Activated CD4-positive, alpha-beta T cell treated with anti-CD3 and anti-CD28 coated beads for 36 hours (primary cell): ENCODE data around the gene FCER2. TPM values are rescaled to one million over a fixed set of nuclear protein-coding genes. Genes with fewer than 3 reads are reported as not detected.
A peak's percentile ranks its signal among the peaks of the same experiment; 100 is the strongest.

Source experiments
- ATAC-seq: fragments of 200-7000 bp; cut with Tn5 transposase; one replicate; pipeline ENCODE4 v1.10.0; 2021; ENCODE audit warnings: mild to moderate bottlenecking, moderate library complexity
- CTCF ChIA-PET: fragments of 350-600 bp; sonication (Branson Sonifier 250); formaldehyde crosslinking; loops from one replicate; lab custom pipeline; 2021; ENCODE audit warnings: antibody characterized with exemption; lab: Charles Lee
- POLR2A ChIA-PET: fragments of 350-600 bp; sonication (Branson Sonifier 250); formaldehyde crosslinking; loops from one replicate; lab custom pipeline; 2021; ENCODE audit warnings: antibody characterized with exemption, inconsistent platforms; lab: Charles Lee
- DNase-seq: peaks from one replicate; pipeline ENCODE4 v3.0.0-alpha.2; 2020
- H3K27ac Mint-ChIP-seq: one replicate; pipeline ENCODE4 v1.8.0; 2021; ENCODE audit warnings: mixed read lengths
- H3K27me3 Mint-ChIP-seq: one replicate; pipeline ENCODE4 v1.8.0; 2021; ENCODE audit warnings: mixed read lengths
- H3K36me3 Mint-ChIP-seq: one replicate; pipeline ENCODE4 v1.8.0; 2021; ENCODE audit warnings: low read depth, mixed read lengths
- H3K4me1 Mint-ChIP-seq: one replicate; pipeline ENCODE4 v1.8.0; 2021; ENCODE audit warnings: mixed read lengths
- H3K4me3 Mint-ChIP-seq: one replicate; pipeline ENCODE4 v1.8.0; 2021; ENCODE audit warnings: mild to moderate bottlenecking, moderate library complexity, mixed read lengths
- H3K9me3 Mint-ChIP-seq: one replicate; pipeline ENCODE4 v1.8.0; 2021; ENCODE audit warnings: low read depth, mixed read lengths
- intact Hi-C, 2 experiments: fragments of 100-400 bp; cut with DNase I in 1 of 2; cut with micrococcal nuclease in 1 of 2; formaldehyde crosslinking; loops; one replicate each; pipeline versions ENCODE4 v1.14.2 to v1.15.1; 2022 to 2024; cut with DNase I, micrococcal nuclease
- total RNA-seq, 2 experiments: library from RNA; stranded (reverse); gene quantifications; one replicate each; pipeline ENCODE4 v1.2.3, GENCODE V29; 2021

FCER2 gene
- total RNA-seq, 2 experiments from 2014 or later, result 2.6 to 3.5 TPM

DNA sequence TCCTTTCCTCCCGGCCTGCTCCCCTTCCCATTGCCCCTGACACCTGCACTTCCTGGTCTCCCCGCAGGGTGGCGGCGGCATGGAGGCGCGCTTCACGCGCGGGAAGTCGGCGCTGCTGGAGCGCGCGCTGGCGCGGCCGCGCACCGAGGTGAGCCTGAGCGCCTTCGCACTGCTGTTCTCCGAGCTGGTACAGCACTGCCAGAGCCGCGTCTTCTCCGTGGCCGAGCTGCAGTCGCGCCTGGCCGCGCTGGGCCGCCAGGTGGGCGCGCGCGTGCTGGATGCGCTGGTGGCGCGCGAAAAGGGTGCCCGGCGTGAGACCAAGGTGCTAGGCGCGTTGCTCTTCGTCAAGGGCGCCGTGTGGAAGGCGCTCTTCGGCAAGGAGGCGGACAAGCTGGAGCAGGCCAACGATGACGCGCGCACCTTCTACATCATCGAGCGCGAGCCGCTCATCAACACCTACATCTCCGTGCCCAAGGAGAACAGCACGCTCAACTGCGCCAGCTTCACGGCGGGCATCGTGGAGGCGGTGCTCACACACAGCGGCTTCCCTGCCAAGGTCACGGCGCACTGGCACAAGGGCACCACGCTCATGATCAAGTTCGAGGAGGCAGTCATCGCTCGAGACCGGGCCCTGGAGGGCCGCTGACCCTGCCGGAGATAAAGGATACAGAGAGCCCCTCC is 19.6 kb downstream of the FCER2 start:
- H3K4me1 Mint-ChIP-seq, result peaks cover 36% of the 10 kb centered on the region
- ChIA-PET POLR2A (no interaction called here), CTCF (interaction anchor here (0.9 to 1.8 kb wide), 2 partner anchors 25 to 34 kb away, joined by 3 to 8 read pairs; no protein-coding TSS in a partner anchor)
- DNase-seq (no peak), ATAC-seq (no peak)
- intact Hi-C loops, result no loop called here
- H3K9me3 Mint-ChIP-seq, result no peaks in the 10 kb centered on the region
- H3K36me3 Mint-ChIP-seq, result peaks cover 15% of the 10 kb centered on the region
- H3K27ac Mint-ChIP-seq, result no peak overlapping the region
- peaks cover 10% of the 10 kb centered on the region for H3K27me3 Mint-ChIP-seq
- peak overlapping the region; percentile 91 for H3K4me3 Mint-ChIP-seq

DNA sequence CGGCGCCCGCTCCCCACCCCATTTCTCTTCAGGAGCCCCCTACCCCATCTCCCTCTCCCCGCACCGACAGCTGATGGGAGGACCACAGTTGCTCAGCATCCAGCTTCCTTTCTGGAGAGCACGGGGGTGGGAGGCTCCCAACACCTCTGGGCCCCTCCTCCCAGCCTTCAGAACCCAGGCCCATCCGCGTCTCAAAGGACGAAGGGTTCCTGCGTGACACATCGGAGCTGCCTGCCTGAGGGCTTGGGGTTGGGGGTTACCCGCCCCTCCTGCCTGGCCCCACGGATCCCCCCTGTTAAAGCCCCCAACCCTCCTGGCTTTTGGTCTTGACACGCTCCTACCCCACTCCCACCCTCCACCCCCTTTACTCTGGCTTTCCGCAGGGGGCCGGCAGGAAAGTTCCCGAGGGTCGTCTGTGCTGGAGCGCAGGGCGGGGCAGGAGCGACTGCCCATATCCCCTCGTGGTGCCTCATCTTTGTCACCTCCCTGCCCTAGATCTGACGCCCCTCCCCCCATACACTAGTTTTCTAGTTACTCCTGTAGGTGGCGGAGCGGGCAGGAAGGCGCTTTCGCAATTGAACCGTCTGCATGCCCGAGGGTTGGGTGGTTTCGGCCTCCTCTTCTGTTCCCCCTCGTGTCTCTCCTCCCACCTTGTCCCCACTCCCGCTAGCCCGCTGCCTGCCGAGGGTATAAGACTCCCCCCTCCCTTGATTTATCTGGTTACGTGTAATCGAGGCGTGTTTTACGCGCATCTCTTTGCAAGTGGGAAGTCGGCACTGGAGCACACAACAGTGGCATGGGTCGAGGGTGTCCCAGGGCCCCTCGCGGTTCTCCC is 20.4 kb downstream of the FCER2 start:
- peaks cover 15% of the 10 kb centered on the region for H3K36me3 Mint-ChIP-seq
- DNase-seq (peak; percentile 95), ATAC-seq (peak; percentile 68)
- ChIA-PET POLR2A (interaction anchor here (0.6 kb wide), 1 partner anchor 298 kb away, joined by 13 read pairs; no protein-coding TSS in a partner anchor), CTCF (interaction anchor here (0.5 to 1.8 kb wide), 37 partner anchors 10 to 1283 kb away, joined by 3 to 19 read pairs (median 3); partner anchors contain the start of genes ARHGEF18, CD209, PET100 and XAB2)
- intact Hi-C loops, result loop anchor here (1.0 to 2.0 kb wide), 10 partner anchors 23 to 583 kb away; partner anchors contain the start of genes MAP2K7 (in 1 of the 2), PET100 (in 1 of the 2), SNAPC2 (in 1 of the 2) and TIMM44 (in 1 of the 2)
- H3K4me1 Mint-ChIP-seq, result peaks cover 44% of the 10 kb centered on the region
- peaks cover 16% of the 10 kb centered on the region for H3K27me3 Mint-ChIP-seq
- H3K4me3 Mint-ChIP-seq, result peak overlapping the region; percentile 91
- H3K9me3 Mint-ChIP-seq, result no peaks in the 10 kb centered on the region
- H3K27ac Mint-ChIP-seq, result peak overlapping the region; percentile 91

DNA sequence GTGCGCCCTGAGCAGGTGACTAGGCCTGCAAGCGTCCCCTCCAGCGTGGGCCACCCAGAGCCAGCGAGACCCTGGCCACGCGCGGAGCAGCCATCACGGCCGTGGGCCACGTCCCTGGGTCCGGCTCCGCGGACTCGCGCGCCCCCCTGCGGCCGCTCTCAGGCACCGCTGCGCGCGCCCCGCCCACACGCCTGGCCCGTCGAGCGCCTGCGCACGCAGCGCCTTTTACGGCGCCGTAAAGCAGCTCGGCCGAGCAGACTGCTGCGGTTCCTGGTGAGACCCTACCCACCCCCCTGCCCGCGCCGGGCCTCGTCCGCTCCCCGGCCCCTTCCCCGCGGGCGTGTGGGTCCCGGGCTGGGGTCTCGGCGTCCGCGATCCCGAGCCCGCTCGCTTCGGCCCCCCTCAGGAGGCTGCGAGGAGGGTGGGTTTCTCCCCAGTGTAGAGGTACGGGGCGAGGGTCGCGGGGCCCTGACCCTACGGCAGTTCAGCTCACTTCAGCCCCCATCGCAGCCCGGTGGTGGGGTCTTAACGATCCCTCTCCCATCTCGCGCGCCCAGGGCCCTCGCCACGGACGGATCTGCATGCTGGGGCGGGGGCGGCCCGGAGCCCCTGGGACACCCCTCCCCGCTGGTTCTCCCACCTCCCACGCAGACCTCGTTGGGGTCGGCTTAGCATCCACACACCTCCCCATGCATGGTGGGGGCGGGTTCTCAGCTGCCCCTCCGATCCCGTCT is 21.2 kb downstream of the FCER2 start, which contains the start of gene TRAPPC5:
TRAPPC5 (plus strand) TSS at position 228 of the 734 bp plus-strand sequence. CDS start 1,421 bp downstream, outside the sequence.
- CTCF ChIA-PET, result interaction anchor here (0.5 to 1.8 kb wide), 36 partner anchors 10 to 1283 kb away, joined by 3 to 19 read pairs (median 3); partner anchors contain the start of genes ARHGEF18, CD209, PET100 and XAB2
- Mint-ChIP-seq H3K27me3 (peaks cover 18% of the 10 kb centered on the region), H3K4me3 (peak within 1 kb of the TSS; percentile 91), H3K27ac (peak within 1 kb of the TSS; percentile 91), H3K36me3 (peaks cover 15% of the 10 kb centered on the region), H3K9me3 (no peaks in the 10 kb centered on the region), H3K4me1 (peaks cover 51% of the 10 kb centered on the region)
- ATAC-seq (peak; percentile 25), DNase-seq (peak; percentile 93)
- intact Hi-C loops, result loop anchor here (1.0 to 2.0 kb wide), 16 partner anchors 22 to 582 kb away; partner anchors contain the start of genes MAP2K7 (in 1 of the 2), PET100 (in 1 of the 2), PNPLA6 (in 1 of the 2) and SNAPC2 (in 1 of the 2)
- POLR2A ChIA-PET, result interaction anchor here (0.6 kb wide), 1 partner anchor 297 kb away, joined by 13 read pairs; no protein-coding TSS in a partner anchor

DNA sequence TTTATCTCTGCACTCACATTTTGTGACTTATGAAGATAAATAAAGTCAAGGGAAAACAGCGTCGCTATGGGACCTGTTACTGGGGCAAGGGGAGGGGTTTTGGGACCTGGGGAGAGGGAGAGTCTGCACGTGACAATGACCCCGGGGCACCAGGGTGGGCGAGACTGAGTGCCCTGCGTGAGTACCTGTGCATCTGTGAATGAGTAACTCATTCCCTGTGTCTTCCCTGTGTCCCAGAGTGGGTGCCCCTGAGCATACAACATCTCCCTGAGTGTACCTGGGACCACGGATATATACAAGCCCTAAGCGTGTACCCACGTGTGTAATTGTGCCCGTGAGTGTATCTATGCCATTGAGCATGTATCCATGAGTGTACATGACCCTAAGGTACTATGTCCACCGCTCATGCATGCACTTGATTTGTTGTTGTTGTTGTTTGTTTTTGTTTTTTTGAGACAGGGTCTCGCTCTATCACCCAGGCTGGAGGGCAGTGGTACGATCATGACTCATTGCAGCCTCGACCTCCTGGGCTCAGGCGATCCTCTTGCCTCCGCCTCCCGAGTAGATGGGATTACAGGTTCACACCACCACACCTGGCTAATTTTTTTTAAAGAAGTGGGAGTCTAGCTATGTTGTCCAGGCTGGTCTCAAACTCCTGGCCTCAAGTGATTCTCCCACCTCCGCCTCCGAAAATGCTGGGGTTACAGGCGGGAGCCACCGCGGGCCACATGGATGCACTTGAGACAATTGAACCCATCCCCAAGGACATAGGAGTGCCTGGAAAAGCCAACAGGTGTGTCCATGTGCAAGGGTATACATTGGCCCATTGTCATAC is 21.9 kb downstream of the FCER2 start:
- DNase-seq (no peak), ATAC-seq (no peak)
- H3K27ac Mint-ChIP-seq, result peak overlapping the region; percentile 69
- ChIA-PET POLR2A (no interaction called here), CTCF (interaction anchor here (0.7 to 1.7 kb wide), 13 partner anchors 12 to 1010 kb away, joined by 3 to 19 read pairs (median 5); partner anchors contain the start of genes PET100, TNFSF14 and XAB2)
- H3K36me3 Mint-ChIP-seq, result peaks cover 13% of the 10 kb centered on the region
- H3K27me3 Mint-ChIP-seq, result peaks cover 20% of the 10 kb centered on the region
- no peaks in the 10 kb centered on the region for H3K9me3 Mint-ChIP-seq
- H3K4me3 Mint-ChIP-seq, result peak overlapping the region; percentile 91
- intact Hi-C loops, result loop anchor here (1.0 to 2.0 kb wide), 8 partner anchors 28 to 581 kb away; partner anchors contain the start of genes PNPLA6 (in 1 of the 2) and STXBP2 (in 1 of the 2)
- peaks cover 52% of the 10 kb centered on the region for H3K4me1 Mint-ChIP-seq

DNA sequence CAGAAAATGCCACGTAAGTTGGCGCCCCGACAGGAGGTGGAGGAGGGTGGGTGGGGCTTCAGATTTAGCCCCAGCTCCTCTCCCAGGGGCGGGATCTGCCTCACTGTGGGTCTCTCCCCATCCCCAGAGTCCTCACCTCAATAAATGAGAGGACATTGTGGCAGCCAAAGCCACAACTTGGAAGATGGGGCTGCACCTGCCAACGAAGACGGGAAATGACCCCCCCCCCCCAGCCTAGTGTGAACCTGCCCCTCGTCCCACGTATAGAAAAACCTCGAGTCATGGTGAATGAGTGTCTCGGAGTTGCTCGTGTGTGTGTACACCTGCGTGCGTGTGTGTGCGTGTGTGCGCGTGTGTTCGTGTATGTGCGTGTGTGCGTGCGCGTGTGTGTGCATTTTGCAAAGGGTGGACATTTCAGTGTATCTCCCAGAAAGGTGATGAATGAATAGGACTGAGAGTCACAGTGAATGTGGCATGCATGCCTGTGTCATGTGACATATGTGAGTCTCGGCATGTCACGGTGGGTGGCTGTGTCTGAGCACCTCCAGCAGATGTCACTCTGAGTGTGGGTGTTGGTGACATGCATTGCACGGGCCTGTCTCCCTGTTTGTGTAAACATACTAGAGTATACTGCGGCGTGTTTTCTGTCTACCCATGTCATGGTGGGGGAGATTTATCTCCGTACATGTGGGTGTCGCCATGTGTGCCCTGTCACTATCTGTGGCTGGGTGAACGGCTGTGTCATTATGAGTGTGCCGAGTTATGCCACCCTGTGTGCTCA is 22.8 kb downstream of the FCER2 start:
- Mint-ChIP-seq H3K4me3 (peak overlapping the region; percentile 18), H3K9me3 (no peaks in the 10 kb centered on the region), H3K36me3 (peaks cover 13% of the 10 kb centered on the region), H3K27ac (peak overlapping the region; percentile 41), H3K4me1 (peaks cover 55% of the 10 kb centered on the region), H3K27me3 (peaks cover 22% of the 10 kb centered on the region)
- DNase-seq (peak; percentile 84), ATAC-seq (peak; percentile 66)
- CTCF ChIA-PET, result interaction anchor here (0.7 to 1.4 kb wide), 6 partner anchors 9 to 120 kb away, joined by 3 to 4 read pairs (median 3); no protein-coding TSS in a partner anchor
- POLR2A ChIA-PET, result interaction anchor here (0.9 kb wide), 1 partner anchor 26 kb away, joined by 4 read pairs; no protein-coding TSS in a partner anchor
- intact Hi-C loops, result loop anchor here in 1 of 2 experiments (1.0 kb wide), 1 partner anchor 27 kb away; no protein-coding TSS in a partner anchor

DNA sequence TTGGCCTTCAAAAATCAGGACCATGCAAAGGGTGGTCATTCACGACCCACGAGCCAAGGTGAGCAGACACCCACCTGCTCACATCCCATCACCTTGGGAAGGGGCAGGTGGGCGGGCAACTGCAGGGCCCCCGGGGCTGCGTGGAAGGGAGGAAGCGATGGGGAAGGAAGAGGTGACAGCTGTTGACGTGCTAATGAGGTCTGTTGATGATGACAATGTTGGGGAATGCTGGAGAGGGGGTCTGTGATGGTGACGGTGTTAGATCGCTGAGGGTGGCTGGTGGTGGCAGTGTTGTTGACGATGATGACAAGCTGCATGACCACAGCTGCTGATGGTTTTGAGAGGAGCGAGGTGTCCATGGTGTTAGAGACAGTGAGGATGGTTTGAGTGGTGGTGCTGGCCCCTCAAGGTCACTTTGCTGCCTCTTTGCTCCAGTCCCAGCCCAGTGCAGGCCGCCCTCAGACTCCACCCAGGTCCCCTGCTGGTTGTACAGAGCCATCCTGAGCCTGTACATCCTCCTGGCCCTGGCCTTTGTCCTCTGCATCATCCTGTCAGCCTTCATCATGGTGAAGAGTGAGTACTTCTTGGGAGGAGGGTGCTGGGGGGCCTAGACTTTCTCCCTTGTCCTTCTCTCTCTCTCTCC is 24.1 kb downstream of the FCER2 start:
- ATAC-seq (no peak), DNase-seq (no peak)
- H3K4me3 Mint-ChIP-seq, result no peak overlapping the region
- H3K27me3 Mint-ChIP-seq, result peaks cover 24% of the 10 kb centered on the region
- no peak overlapping the region for H3K27ac Mint-ChIP-seq
- intact Hi-C loops, result no loop called here
- ChIA-PET POLR2A (no interaction called here), CTCF (interaction anchor here (1.3 kb wide), 3 partner anchors 8 to 109 kb away, joined by 4 read pairs; no protein-coding TSS in a partner anchor)
- H3K4me1 Mint-ChIP-seq, result peaks cover 56% of the 10 kb centered on the region
- peaks cover 9% of the 10 kb centered on the region for H3K36me3 Mint-ChIP-seq
- no peaks in the 10 kb centered on the region for H3K9me3 Mint-ChIP-seq

DNA sequence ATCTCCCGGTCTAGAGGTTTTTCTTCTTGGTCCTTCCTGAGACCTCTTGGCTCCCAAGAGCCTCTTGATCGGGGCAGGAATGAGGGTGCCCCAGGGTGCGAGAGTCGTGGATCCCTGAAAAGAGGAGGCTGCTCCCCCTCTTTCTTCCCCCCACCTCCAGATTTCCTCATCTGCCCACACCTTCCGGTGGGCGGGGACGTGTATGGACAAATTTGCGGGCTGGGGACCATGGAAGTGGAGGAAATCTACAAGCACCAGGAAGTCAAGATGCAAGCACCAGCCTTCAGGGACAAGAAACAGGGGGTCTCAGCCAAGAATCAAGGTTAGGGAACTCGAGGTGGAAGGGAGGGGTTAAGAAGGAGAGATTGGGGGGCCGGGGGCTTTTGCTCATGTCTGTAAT is 25.1 kb downstream of the FCER2 start, which contains the start of gene MCEMP1:
MCEMP1 (plus strand) TSS at position 237 of the 400 bp plus-strand sequence; CDS start at position 268, 31 bp downstream.
- ATAC-seq (no peak), DNase-seq (no peak)
- Mint-ChIP-seq H3K9me3 (no peaks in the 10 kb centered on the region), H3K27ac (no peak within 1 kb of the TSS), H3K4me3 (no peak within 1 kb of the TSS), H3K4me1 (peaks cover 51% of the 10 kb centered on the region), H3K27me3 (peaks cover 25% of the 10 kb centered on the region), H3K36me3 (peaks cover 3% of the 10 kb centered on the region)
- ChIA-PET CTCF (interaction anchor here (0.6 to 1.4 kb wide), 3 partner anchors 109 to 218 kb away, joined by 3 to 7 read pairs (median 4); no protein-coding TSS in a partner anchor), POLR2A (interaction anchor here (0.5 kb wide), 1 partner anchor 895 kb away, joined by 3 read pairs; no protein-coding TSS in a partner anchor)
- intact Hi-C loops, result no loop called here

DNA sequence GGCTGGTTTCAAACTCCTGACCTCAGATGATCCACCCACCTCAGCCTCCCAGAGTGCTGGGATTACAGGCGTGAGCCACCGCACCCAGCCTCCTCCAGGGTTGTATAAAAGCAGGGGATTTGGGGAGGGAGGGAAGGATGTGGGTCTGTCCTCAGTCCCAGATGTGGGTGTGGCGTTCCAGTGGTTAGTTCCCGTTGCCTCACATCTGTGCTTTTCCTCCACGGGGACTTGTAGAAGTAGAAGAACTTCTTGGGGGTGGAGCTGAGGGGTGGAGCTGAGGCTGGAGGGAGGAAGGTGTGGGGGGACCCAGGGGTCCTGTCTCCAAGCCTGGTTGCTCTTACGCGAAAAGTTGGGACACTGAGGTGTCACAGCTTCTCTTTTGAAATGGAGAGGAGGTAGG is 25.6 kb downstream of the FCER2 start:
- ATAC-seq, result no peak
- peaks cover 2% of the 10 kb centered on the region for H3K36me3 Mint-ChIP-seq
- no peak for DNase-seq
- peaks cover 29% of the 10 kb centered on the region for H3K27me3 Mint-ChIP-seq
- H3K9me3 Mint-ChIP-seq, result no peaks in the 10 kb centered on the region
- peaks cover 47% of the 10 kb centered on the region for H3K4me1 Mint-ChIP-seq
- ChIA-PET POLR2A (no interaction called here), CTCF (interaction anchor here (0.6 to 1.4 kb wide), 3 partner anchors 109 to 218 kb away, joined by 3 to 7 read pairs (median 4); no protein-coding TSS in a partner anchor)
- intact Hi-C loops, result no loop called here
- no peak overlapping the region for H3K27ac Mint-ChIP-seq
- H3K4me3 Mint-ChIP-seq, result no peak overlapping the region
